Right lobe of liver (tissue), 6 donors: ENCODE data around the gene ARHGEF7. TPM values are rescaled to one million over a fixed set of nuclear protein-coding genes. Genes with fewer than 3 reads are reported as not detected.

Experiments
- ATAC-seq, 4 donors: fragments of 200-7000 bp; cut with Tn5 transposase; one replicate each; pipeline ENCODE4 v1.9.1; 2020; ENCODE audit warnings: mild to moderate bottlenecking in 4 of 4, moderate library complexity in 4 of 4
- DNase-seq, 3 donors: peaks; one replicate each; pipeline ENCODE4 v3.0.0-alpha.2; 2020
- H3K27ac ChIP-seq, 3 donors: fragments of 200-600 bp; one replicate each; pipeline ENCODE4 v1.8.0; 2022
- H3K27me3 ChIP-seq, 2 donors: fragments of 200-600 bp; one replicate each; pipeline ENCODE4 v1.8.0; 2022
- H3K36me3 ChIP-seq, 4 donors: fragments of 200-600 bp; sonication (generic) in 1 of 4; one replicate each; pipeline versions ENCODE4 v1.5.1 to v1.8.0; 2017 to 2022; ENCODE audit warnings: control low read depth in 1 of 4
- H3K4me1 ChIP-seq, 4 donors: fragments of 200-600 bp; sonication (generic) in 1 of 4; one replicate each; pipeline versions ENCODE4 v1.5.1 to v1.8.0; 2017 to 2022; ENCODE audit warnings: control low read depth in 1 of 4
- H3K4me3 ChIP-seq, 3 donors: fragments of 200-600 bp; one replicate each; pipeline ENCODE4 v1.8.0; 2022
- H3K9me3 ChIP-seq, 4 donors: fragments of 200-600 bp; sonication (generic) in 1 of 4; one replicate each; pipeline versions ENCODE4 v1.5.1 to v1.8.0; 2017 to 2022; ENCODE audit warnings: control low read depth in 1 of 4
- POLR2A ChIP-seq: fragments of 450-650 bp; IDR thresholded peaks from one replicate; pipeline ENCODE4 v1.6.1; 2017; ENCODE audit warnings: antibody characterized with exemption, mild to moderate bottlenecking
- WGBS: methylation state at CpG from one replicate; pipeline ENCODE4 v1.1.6; 2018; ENCODE audit warnings: low coverage, low lambda C conversion rate; ENCODE audit not compliant: insufficient coverage; ENCODE audit errors: missing lambda C conversion rate; 5-methylcytosine and 5-hydroxymethylcytosine counted together
- intact Hi-C, 2 donors: fragments of 100-400 bp; cut with DNase I; formaldehyde crosslinking; loops; one replicate each; pipeline versions ENCODE4 v1.11.2 to v1.14.1; 2022
- total RNA-seq, 6 experiments: library from RNA; depleted of rRNA in 2 of 6; stranded (reverse); fragments of >200 nt in 2 of 6; fragmentation: NEBNext Ultra II Directional in 3 of 6; extraction: Animal tissue kit (Norgen Biotek cat#: 25700) in 3 of 6; gene quantifications; one replicate each; pipeline versions ENCODE4 v1.1.0 to v1.2.4, GENCODE V29; 2016 to 2023
- TF ChIP-seq, protein P1 (sequence below), 4 donors: fragments of 200-600 bp in 3 of 4; fragments of 450-650 bp in 1 of 4; IDR thresholded peaks; one replicate each; pipeline versions ENCODE4 v1.5.1 to v1.8.0; 2016 to 2022; ENCODE audit warnings: antibody characterized with exemption in 4 of 4, mild to moderate bottlenecking in 2 of 4
- donor health status: DM: no; HTN: yes; CAD: no.
- donor health status: DM: no; HTN: no; CAD: no.
- donor health status: DM: no; HTN: no; CAD: no.
- donor health status: DM: no; HTN: yes; CAD: no.
- donor health status: DM: no; HTN: yes; CAD: no.

ARHGEF7 gene
- total RNA-seq, 6 experiments from 2014 or later: 22.0 to 40.1 (median 33.8) TPM

GRCh38 chr13:111230385-111230930 lies 115.3 kb downstream of the ARHGEF7 start:
- Histone ChIP-seq H3K36me3 (peaks cover 0 to 13% (median 0%) of the 10 kb centered on the region in 4 donors), H3K27ac (no peak overlapping the region), H3K4me1 (no peaks in the 10 kb centered on the region), H3K4me3 (no peak overlapping the region), H3K27me3 (no peaks in the 10 kb centered on the region), H3K9me3 (no peaks in the 10 kb centered on the region)
- no peak for DNase-seq
- WGBS: 80% methylated on average over 6 of the region's 10 CpGs
- intact Hi-C loops: no loop called here
- no peak for ATAC-seq
- TF ChIP-seq, protein P1, sequence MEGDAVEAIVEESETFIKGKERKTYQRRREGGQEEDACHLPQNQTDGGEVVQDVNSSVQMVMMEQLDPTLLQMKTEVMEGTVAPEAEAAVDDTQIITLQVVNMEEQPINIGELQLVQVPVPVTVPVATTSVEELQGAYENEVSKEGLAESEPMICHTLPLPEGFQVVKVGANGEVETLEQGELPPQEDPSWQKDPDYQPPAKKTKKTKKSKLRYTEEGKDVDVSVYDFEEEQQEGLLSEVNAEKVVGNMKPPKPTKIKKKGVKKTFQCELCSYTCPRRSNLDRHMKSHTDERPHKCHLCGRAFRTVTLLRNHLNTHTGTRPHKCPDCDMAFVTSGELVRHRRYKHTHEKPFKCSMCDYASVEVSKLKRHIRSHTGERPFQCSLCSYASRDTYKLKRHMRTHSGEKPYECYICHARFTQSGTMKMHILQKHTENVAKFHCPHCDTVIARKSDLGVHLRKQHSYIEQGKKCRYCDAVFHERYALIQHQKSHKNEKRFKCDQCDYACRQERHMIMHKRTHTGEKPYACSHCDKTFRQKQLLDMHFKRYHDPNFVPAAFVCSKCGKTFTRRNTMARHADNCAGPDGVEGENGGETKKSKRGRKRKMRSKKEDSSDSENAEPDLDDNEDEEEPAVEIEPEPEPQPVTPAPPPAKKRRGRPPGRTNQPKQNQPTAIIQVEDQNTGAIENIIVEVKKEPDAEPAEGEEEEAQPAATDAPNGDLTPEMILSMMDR (IDR thresholded peaks at IDR 0.05): no peak
- no peak for TF ChIP-seq POLR2A

DNA sequence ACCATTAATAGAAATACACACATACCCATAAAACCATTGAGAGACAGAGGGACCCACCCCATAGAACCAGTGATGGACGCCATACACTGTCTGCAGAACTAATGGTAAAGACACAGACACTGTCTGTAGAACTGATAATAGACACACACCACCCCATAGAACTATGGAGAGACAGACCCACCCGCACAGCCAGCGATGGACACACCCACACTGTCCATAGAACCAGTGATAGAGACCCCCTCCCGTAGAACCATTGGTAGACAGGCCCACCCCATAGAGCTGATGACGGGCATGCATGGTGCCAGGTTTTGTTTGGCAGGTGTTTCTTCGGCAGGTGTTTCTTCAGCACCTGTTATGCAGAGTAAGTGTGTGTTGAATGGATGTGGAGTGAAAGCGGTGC lies 117.1 kb downstream of the ARHGEF7 start:
- 100% methylated on average over 2 of the region's 7 CpGs for WGBS
- TF ChIP-seq, protein P1 (IDR thresholded peaks at IDR 0.05): no peak
- no peak for TF ChIP-seq POLR2A
- Histone ChIP-seq H3K27ac (no peak overlapping the region), H3K36me3 (peaks cover 0 to 13% (median 0%) of the 10 kb centered on the region in 4 donors), H3K27me3 (no peaks in the 10 kb centered on the region), H3K4me1 (no peaks in the 10 kb centered on the region), H3K9me3 (no peaks in the 10 kb centered on the region), H3K4me3 (no peak overlapping the region)
- intact Hi-C loops: no loop called here
- ATAC-seq: no peak
- DNase-seq: no peak

- H3K27ac ChIP-seq: no peak overlapping the region
- no peaks in the 10 kb centered on the region for H3K27me3 ChIP-seq
- H3K4me1 ChIP-seq: no peaks in the 10 kb centered on the region
- intact Hi-C loops: no loop called here
- H3K9me3 ChIP-seq: no peaks in the 10 kb centered on the region
- ATAC-seq (no peak), DNase-seq (no peak)
- TF ChIP-seq, protein P1 (IDR thresholded peaks at IDR 0.05): no peak
- TF ChIP-seq POLR2A: no peak
- peaks cover 0 to 12% (median 0%) of the 10 kb centered on the region in 4 donors for H3K36me3 ChIP-seq
- no peak overlapping the region for H3K4me3 ChIP-seq
- WGBS: 64% methylated on average over 1 of the region's 1 CpG
These were observed 118.0 kb downstream of the ARHGEF7 start for GRCh38 chr13:111233080-111233479.

DNA sequence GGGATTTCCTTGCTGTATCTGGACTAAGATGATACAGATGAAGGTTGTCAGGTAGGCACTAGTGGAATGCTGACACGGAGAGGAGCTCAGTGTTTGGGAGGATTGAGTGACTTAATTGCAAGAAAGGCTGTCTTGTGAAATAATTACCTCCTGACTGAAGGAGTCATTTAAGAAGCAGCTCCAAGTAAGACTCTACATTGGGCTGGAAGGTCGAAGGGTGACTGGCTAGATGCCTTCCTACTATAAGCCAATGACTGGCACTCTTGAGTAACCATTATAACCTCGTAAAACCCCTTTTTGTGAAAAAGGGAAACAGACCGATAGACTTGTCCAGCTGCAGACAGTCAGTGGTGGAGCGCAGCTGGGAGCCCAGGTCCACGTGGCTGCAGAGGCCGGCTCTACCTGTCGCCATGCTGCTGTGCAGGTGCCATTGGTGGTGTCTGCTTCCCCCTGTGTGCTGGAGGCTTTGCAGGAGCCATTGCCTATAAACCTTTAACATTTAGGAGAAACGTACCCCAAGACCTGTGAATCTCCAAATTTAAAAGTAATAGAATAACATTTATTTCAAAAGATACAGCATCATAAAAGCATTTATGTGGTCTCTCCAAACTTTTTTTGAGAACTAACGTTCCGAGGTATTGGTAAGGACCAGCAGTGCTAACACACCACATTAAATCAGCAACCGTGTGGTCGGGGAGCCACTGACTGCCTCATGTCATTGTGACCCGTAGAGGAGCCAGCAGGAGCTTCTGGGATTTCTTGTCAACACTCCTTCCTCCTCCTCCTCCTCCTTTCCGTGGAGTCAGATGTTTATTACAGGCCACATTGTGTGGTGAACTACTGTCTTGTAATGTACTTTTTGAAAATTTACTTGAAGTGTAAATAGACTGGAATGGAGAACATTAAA lies 124.9 kb downstream of the ARHGEF7 start:
- no peak for TF ChIP-seq POLR2A
- TF ChIP-seq, protein P1 (IDR thresholded peaks at IDR 0.05): no peak
- intact Hi-C loops: no loop called here
- H3K4me1 ChIP-seq: no peaks in the 10 kb centered on the region
- no peaks in the 10 kb centered on the region for H3K9me3 ChIP-seq
- DNase-seq: no peak
- WGBS: 75% methylated on average over 7 of the region's 15 CpGs
- H3K36me3 ChIP-seq: peaks cover 0 to 11% (median 5%) of the 10 kb centered on the region in 4 donors
- ATAC-seq: no peak
- H3K4me3 ChIP-seq: no peak overlapping the region
- H3K27me3 ChIP-seq: no peaks in the 10 kb centered on the region
- H3K27ac ChIP-seq: no peak overlapping the region
